ENCODE results near the gene SCAMP1.
"Not testable (repeated sequence)": the region's sequence is repeated elsewhere in the genome, so short reads cannot be mapped to it uniquely, and the experiment has no call there.

SCAMP1 gene

GRCh38 chr5:78361631-78361993 is 1.2 kb downstream of the SCAMP1 start:
- Histone ChIP-seq H3K9me3 (ENCODE audit: control insufficient read depth, insufficient read depth, low read depth, low read length) (no peaks in the 10 kb centered on the region), H3K27me3 (ENCODE audit: control insufficient read depth, insufficient read depth, low read length) (no peaks in the 10 kb centered on the region), H3K36me3 (ENCODE audit: control insufficient read depth, insufficient read depth, low read length) (no peaks in the 10 kb centered on the region), H3K4me3 (ENCODE audit: low read depth, low read length) (peak overlapping the region; percentile 99), H3K27ac (ENCODE audit: low read depth, low read length) (no peak overlapping the region), H3K9ac (ENCODE audit: low read length) (peak overlapping the region; percentile 98), H3K4me1 (ENCODE audit: control insufficient read depth, insufficient read depth, low read length) (peaks cover 3% of the 10 kb centered on the region; the same call in 1 of the 2 replicates)

- Histone ChIP-seq H3K4me3 (ENCODE audit: low read depth, low read length) (no peak overlapping the region), H3K27me3 (ENCODE audit: control insufficient read depth, insufficient read depth, low read length) (no peaks in the 10 kb centered on the region), H3K4me1 (ENCODE audit: control insufficient read depth, insufficient read depth, low read length) (peaks cover 3% of the 10 kb centered on the region; the same call in 1 of the 2 replicates), H3K27ac (ENCODE audit: low read depth, low read length) (no peak overlapping the region), H3K36me3 (ENCODE audit: control insufficient read depth, insufficient read depth, low read length) (no peaks in the 10 kb centered on the region), H3K9me3 (ENCODE audit: control insufficient read depth, insufficient read depth, low read depth, low read length) (no peaks in the 10 kb centered on the region), H3K9ac (ENCODE audit: low read length) (no peak overlapping the region)
Measured at GRCh38 chr5:78362220-78362619, 1.8 kb downstream of the SCAMP1 start.

- no peak overlapping the region for H3K4me3 ChIP-seq (ENCODE audit: low read depth, low read length)
- H3K36me3 ChIP-seq (ENCODE audit: control insufficient read depth, insufficient read depth, low read length) = no peaks in the 10 kb centered on the region
- no peaks in the 10 kb centered on the region for H3K27me3 ChIP-seq (ENCODE audit: control insufficient read depth, insufficient read depth, low read length)
- no peaks in the 10 kb centered on the region for H3K9me3 ChIP-seq (ENCODE audit: control insufficient read depth, insufficient read depth, low read depth, low read length)
- H3K9ac ChIP-seq (ENCODE audit: low read length) = no peak overlapping the region
- H3K4me1 ChIP-seq (ENCODE audit: control insufficient read depth, insufficient read depth, low read length) = peaks cover 3% of the 10 kb centered on the region; the same call in 1 of the 2 replicates
- no peak overlapping the region for H3K27ac ChIP-seq (ENCODE audit: low read depth, low read length)
Measured at GRCh38 chr5:78364005-78364404, 3.6 kb downstream of the SCAMP1 start.

GRCh38 chr5:78367318-78367991 is 7.0 kb downstream of the SCAMP1 start:
- Histone ChIP-seq H3K4me3 (ENCODE audit: low read depth, low read length) (no peak overlapping the region), H3K9ac (ENCODE audit: low read length) (no peak overlapping the region), H3K27ac (ENCODE audit: low read depth, low read length) (no peak overlapping the region), H3K36me3 (ENCODE audit: control insufficient read depth, insufficient read depth, low read length) (no peaks in the 10 kb centered on the region), H3K4me1 (ENCODE audit: control insufficient read depth, insufficient read depth, low read length) (0 out of 2 replicates have a peak, but pooled peaks cover 5% of the 10 kb centered on the region), H3K27me3 (ENCODE audit: control insufficient read depth, insufficient read depth, low read length) (no peaks in the 10 kb centered on the region), H3K9me3 (ENCODE audit: control insufficient read depth, insufficient read depth, low read depth, low read length) (no peaks in the 10 kb centered on the region)

GRCh38 chr5:78369680-78370079 is 9.3 kb downstream of the SCAMP1 start:
- Histone ChIP-seq H3K27me3 (ENCODE audit: control insufficient read depth, insufficient read depth, low read length) (no peaks in the 10 kb centered on the region), H3K4me3 (ENCODE audit: low read depth, low read length) (no peak overlapping the region), H3K9me3 (ENCODE audit: control insufficient read depth, insufficient read depth, low read depth, low read length) (no peaks in the 10 kb centered on the region), H3K9ac (ENCODE audit: low read length) (no peak overlapping the region), H3K27ac (ENCODE audit: low read depth, low read length) (no peak overlapping the region), H3K36me3 (ENCODE audit: control insufficient read depth, insufficient read depth, low read length) (no peaks in the 10 kb centered on the region), H3K4me1 (ENCODE audit: control insufficient read depth, insufficient read depth, low read length) (0 out of 2 replicates have a peak, but pooled peaks cover 5% of the 10 kb centered on the region)

- Histone ChIP-seq H3K4me3 (ENCODE audit: low read depth, low read length) (no peak overlapping the region), H3K9ac (ENCODE audit: low read length) (no peak overlapping the region), H3K27me3 (ENCODE audit: control insufficient read depth, insufficient read depth, low read length) (no peaks in the 10 kb centered on the region), H3K36me3 (ENCODE audit: control insufficient read depth, insufficient read depth, low read length) (no peaks in the 10 kb centered on the region), H3K4me1 (ENCODE audit: control insufficient read depth, insufficient read depth, low read length) (0 out of 2 replicates have a peak, but pooled peaks cover 5% of the 10 kb centered on the region), H3K27ac (ENCODE audit: low read depth, low read length) (no peak overlapping the region), H3K9me3 (ENCODE audit: control insufficient read depth, insufficient read depth, low read depth, low read length) (no peaks in the 10 kb centered on the region)
Measured at GRCh38 chr5:78373231-78373630, 12.8 kb downstream of the SCAMP1 start.

- Histone ChIP-seq H3K9me3 (ENCODE audit: control insufficient read depth, insufficient read depth, low read depth, low read length) (no peaks in the 10 kb centered on the region), H3K27ac (ENCODE audit: low read depth, low read length) (no peak overlapping the region), H3K36me3 (ENCODE audit: control insufficient read depth, insufficient read depth, low read length) (no peaks in the 10 kb centered on the region), H3K4me1 (ENCODE audit: control insufficient read depth, insufficient read depth, low read length) (no peaks in the 10 kb centered on the region), H3K9ac (ENCODE audit: low read length) (no peak overlapping the region), H3K4me3 (ENCODE audit: low read depth, low read length) (no peak overlapping the region), H3K27me3 (ENCODE audit: control insufficient read depth, insufficient read depth, low read length) (no peaks in the 10 kb centered on the region)
Measured at GRCh38 chr5:78376315-78376714, 15.9 kb downstream of the SCAMP1 start.

GRCh38 chr5:78377056-78377717 is 16.8 kb downstream of the SCAMP1 start:
- Histone ChIP-seq H3K27me3 (ENCODE audit: control insufficient read depth, insufficient read depth, low read length) (no peaks in the 10 kb centered on the region), H3K4me1 (ENCODE audit: control insufficient read depth, insufficient read depth, low read length) (no peaks in the 10 kb centered on the region), H3K27ac (ENCODE audit: low read depth, low read length) (no peak overlapping the region), H3K9ac (ENCODE audit: low read length) (no peak overlapping the region), H3K4me3 (ENCODE audit: low read depth, low read length) (no peak overlapping the region), H3K36me3 (ENCODE audit: control insufficient read depth, insufficient read depth, low read length) (no peaks in the 10 kb centered on the region), H3K9me3 (ENCODE audit: control insufficient read depth, insufficient read depth, low read depth, low read length) (no peaks in the 10 kb centered on the region)

- Histone ChIP-seq H3K36me3 (ENCODE audit: control insufficient read depth, insufficient read depth, low read length) (no peaks in the 10 kb centered on the region), H3K4me3 (ENCODE audit: low read depth, low read length) (no peak overlapping the region), H3K27ac (ENCODE audit: low read depth, low read length) (no peak overlapping the region), H3K27me3 (ENCODE audit: control insufficient read depth, insufficient read depth, low read length) (no peaks in the 10 kb centered on the region), H3K9ac (ENCODE audit: low read length) (no peak overlapping the region), H3K4me1 (ENCODE audit: control insufficient read depth, insufficient read depth, low read length) (no peaks in the 10 kb centered on the region), H3K9me3 (ENCODE audit: control insufficient read depth, insufficient read depth, low read depth, low read length) (0 out of 2 replicates have a peak, but pooled peaks cover 3% of the 10 kb centered on the region)
Measured at GRCh38 chr5:78377718-78378105, 17.3 kb downstream of the SCAMP1 start.

GRCh38 chr5:78387468-78388153 is 27.2 kb downstream of the SCAMP1 start:
- Histone ChIP-seq H3K4me3 (ENCODE audit: low read depth, low read length) (no peak overlapping the region), H3K9ac (ENCODE audit: low read length) (no peak overlapping the region), H3K36me3 (ENCODE audit: control insufficient read depth, insufficient read depth, low read length) (peaks cover 7% of the 10 kb centered on the region), H3K9me3 (ENCODE audit: control insufficient read depth, insufficient read depth, low read depth, low read length) (peaks cover 31% of the 10 kb centered on the region), H3K4me1 (ENCODE audit: control insufficient read depth, insufficient read depth, low read length) (no peaks in the 10 kb centered on the region), H3K27ac (ENCODE audit: low read depth, low read length) (no peak overlapping the region), H3K27me3 (ENCODE audit: control insufficient read depth, insufficient read depth, low read length) (no peaks in the 10 kb centered on the region)

- not testable (repeated sequence) for H3K27ac ChIP-seq (ENCODE audit: low read depth, low read length); H3K27me3 ChIP-seq (ENCODE audit: control insufficient read depth, insufficient read depth, low read length); H3K4me3 ChIP-seq (ENCODE audit: low read depth, low read length); H3K36me3 ChIP-seq (ENCODE audit: control insufficient read depth, insufficient read depth, low read length); H3K4me1 ChIP-seq (ENCODE audit: control insufficient read depth, insufficient read depth, low read length); H3K9ac ChIP-seq (ENCODE audit: low read length)
- peaks cover 18% of the 10 kb centered on the region for H3K9me3 ChIP-seq (ENCODE audit: control insufficient read depth, insufficient read depth, low read depth, low read length)
Measured at GRCh38 chr5:78391357-78391756, 30.9 kb downstream of the SCAMP1 start.

All from HUES6 (cell line).